GM18873 (cell line): ENCODE results near the gene SERTAD2.

ENCODE experiments used
- ATAC-seq: cut with Tn5 transposase; IDR thresholded peaks from one replicate; pipeline ENCODE4 v1.9.1; 2021; ENCODE audit warnings: mild to moderate bottlenecking, moderate library complexity, moderate number of reproducible peaks; ENCODE audit not compliant: unreplicated experiment, low FRiP score

SERTAD2 gene

DNA sequence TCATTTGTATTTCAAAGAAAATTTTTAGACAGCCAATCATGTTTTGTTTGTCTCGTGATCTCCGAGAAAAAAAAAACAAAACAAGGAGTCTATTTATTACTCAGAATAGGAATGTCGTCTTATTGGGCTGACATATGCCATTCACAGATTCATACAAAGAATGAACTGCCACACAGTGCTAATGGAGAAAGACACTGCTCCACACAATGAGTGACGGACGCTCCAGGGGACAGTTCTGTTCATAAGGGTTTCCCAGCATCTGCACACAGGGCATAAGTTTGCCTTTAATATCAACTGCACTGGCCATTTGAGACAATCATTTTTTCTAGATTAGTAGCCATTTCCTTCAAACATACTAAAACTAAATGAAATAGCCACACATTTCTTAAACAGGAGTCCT is 3.4 kb downstream of the SERTAD2 start:
- ATAC-seq = no peak

DNA sequence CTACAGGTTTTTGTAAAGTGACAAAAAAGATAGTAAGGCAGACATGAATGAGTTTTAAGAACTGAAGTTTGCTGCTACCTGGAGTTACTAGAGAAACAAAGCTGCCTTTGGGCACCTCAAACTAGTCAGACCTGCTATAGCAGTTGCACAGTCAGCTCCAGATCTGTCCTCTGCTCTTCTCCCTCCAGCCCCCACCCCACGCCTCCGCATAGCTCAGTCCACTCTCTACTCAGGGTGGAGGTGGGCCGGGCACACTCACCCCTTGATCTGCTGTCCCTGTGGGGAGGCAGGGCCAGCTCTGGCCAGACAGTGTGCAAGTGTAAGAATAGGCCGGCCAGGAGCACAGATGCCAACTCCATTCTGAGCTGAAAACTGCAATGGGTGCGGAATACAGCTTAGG is 4.1 kb downstream of the SERTAD2 start:
- no peak for ATAC-seq

DNA sequence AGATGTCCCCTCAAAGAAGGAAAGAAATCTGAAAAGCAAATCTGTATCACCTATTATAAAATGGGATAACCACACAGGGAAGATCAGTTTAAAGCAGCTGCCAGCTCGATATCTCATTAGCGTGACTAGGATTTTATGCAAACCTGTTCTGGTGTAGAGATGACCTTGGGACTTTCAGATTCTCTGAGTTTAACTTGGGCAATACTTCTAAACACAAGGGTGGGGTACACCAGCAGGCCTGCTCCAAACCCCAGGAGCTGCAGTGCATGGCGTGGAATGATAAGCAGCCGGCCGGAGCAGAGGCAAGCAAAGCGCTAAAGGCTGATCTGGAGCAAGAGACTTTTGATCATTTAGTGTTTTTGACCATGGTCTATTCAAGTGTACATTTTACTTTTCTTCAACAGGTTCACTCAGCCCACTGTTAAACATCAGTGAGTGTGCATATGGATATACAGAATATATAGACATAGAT is 4.7 kb downstream of the SERTAD2 start:
- no peak for ATAC-seq

DNA sequence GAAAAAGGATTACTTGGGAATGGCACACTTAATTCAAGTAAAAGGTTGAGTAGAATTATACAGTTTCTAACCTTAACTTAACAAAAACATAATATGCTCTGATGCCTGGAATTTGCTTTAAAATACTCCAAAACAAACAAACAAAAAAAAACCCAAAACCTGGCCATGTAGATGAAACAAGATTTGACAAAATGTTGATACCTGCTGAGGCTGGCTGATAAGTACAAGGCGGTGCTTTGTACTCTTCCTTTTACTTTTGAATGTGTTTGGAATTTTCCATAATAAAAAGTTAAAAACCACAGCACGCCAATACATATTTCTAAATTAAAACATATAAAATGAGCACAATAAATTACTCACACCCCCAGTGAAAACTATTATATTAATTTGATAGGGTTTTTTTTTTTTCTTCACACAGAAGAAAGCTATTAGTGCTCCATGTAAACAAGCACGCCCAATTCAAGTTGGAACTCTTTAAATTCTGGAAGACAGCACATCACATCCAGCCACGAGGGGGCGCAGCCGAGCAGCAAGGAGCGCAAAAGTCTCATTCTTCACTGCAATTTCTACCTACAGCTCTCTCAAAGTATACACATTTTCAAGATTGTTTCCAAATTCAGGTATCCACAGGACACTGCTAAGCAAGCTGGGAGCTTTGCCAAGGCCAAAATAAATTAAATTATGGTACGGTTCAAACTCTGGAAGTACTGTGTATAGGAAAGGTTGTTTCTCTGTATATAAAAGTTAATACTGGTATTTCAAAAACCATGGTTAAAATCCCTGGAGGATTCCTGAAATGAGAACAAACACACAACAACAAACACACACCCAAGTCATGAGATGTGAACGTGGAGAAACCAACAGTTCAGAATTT is 7.5 kb downstream of the SERTAD2 start:
- ATAC-seq = no peak

DNA sequence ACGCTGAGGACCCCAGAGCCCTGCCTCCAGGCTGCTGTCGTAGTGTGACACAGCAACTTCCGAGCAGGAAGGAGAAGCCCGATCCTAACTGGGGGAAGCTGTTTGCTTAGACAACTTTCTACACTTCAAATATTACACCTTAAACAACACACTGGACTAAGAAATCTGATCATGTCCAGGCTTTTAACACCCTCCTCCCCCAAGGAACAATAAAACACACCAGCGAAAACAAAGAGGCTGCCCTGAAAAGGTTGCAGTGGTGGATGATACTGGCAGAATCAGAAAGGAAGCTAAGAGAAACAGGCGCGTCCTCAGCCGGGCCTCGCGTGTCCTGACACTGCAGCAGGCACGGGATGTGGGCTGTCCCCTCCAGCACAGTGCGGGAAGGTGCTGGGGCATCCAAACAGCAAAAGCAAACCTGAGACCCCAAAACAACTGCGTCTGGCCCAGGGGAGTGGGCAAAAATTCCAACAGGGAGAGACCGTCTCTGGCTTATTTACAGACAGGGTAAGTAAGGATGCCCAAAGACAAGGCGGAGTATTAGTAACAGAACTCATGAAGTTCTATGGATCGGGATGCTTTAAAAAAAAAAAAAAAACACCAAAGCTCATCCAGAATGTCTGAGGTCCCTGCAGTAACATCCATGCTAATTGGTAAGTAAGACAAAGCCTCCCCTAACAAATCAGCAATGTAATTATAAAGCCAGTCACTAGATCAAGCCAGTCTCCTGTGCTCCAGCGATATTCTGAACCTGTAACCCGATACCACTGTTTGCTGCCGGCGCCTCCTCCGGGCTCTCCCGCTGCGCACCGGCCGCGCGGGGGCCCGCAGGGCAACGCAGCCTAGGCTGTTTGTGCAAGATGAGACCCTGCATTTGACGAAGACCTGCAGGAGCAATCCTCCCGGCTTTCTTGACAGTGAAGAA is 9.0 kb downstream of the SERTAD2 start:
- peak; percentile 38 for ATAC-seq

DNA sequence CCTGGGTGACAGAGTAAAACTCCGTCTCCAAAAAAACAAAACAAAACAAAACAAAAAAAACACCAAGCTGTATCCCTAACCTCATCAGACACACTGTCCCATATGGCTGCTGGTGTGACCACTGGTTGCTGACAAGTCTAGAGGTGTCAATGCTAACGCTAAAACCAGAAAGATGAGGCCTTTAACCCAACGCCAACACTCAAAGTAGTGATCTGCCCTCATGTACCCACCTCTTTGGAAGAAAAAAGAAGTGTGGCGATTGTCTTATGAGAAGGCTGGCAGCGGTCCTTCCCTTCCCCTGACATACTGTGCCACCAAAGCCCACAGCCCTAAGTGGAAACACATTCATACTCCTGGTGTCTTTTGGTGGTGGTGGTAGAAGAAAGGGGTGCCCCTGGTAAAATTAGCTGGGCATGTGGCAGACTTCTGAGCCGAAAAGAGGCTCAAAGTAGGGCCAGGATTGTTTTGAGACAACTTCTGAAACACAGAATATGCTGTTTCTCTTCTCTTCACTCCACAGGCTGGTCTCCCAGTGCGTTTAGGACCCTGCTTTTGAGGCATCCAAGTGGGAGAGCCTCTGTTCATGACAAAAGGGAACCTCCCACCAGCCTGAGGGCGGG is 9.8 kb downstream of the SERTAD2 start:
- ATAC-seq = no peak

DNA sequence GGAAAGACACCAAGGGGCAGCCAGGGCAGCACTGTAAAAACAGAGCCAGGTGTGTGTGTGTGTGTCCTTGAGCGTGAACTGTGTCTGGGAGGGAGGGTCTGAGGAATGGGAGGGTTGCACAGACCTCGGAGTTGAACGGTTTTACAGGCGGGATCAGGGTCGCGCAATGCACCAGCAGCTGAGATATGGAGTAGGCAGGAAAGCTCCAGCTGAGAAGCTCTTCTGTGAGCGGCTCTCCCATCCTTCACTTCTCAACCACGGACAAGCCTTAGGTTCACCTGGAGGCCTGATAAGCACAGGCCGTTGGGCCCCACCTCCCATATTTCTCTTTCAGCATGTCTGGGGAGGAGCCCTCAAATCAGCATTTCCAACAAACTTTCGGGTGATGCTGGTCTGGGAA is 12.1 kb downstream of the SERTAD2 start:
- ATAC-seq = no peak

DNA sequence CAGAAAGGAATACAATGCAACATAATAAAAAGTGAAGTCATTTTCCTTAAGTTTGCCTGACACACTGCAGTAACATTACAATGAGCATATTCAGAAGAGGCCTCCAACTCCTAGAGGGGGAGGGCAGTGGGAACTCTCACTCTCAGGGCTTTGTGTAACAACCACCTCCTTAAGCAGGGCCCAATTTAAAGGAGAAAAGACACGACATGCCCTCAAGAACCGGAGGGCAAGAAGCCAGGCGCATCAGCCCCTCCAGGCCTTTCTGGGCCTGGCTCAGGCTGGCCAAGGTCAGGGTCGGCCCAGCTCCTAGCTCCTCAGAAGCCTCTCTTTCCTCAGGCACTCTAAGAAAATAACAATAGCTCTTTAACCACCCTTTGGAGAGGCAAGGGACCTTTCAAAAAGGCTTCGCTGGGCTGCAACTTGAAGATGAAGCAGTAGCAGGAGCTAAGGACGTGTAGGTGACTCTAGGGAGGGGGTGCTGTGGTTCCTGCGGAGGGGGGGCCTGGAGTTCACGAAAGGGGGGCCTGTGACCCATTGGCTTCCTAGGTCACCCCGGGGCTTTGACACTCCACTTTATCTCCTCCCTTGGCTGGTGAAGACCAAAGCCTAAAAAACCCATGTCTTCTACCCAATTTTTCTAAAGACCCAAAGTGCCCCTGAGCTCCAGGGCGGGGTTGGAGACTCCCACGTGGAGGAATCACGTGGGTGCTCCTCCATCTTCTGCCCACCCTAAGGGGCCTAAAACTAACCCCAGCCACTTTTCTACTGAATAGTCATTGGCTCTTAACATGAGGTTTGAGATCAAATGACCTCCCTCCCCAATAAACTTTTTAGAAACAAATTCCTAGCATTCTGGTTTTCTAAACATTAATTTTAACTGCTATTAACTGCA is 13.3 kb downstream of the SERTAD2 start:
- no peak for ATAC-seq

DNA sequence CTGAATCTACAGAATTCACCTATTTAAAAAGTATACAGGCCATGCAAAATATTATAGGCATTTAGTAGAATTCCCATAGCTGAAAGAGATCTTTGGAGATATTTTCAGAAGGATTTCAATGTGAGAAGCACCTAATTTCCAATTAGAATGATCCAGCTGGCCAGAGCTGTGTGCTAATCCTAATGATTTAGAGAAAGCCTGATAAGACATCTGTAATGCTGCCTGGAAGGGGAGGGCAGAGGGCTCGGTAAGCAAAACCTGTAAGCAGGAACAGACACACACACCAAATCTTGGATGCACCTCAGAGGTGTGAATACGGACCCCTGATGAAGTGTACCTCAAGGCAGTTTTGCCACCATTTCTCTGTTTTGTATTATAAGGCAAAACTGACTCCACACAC is 14.0 kb downstream of the SERTAD2 start:
- no peak for ATAC-seq

DNA sequence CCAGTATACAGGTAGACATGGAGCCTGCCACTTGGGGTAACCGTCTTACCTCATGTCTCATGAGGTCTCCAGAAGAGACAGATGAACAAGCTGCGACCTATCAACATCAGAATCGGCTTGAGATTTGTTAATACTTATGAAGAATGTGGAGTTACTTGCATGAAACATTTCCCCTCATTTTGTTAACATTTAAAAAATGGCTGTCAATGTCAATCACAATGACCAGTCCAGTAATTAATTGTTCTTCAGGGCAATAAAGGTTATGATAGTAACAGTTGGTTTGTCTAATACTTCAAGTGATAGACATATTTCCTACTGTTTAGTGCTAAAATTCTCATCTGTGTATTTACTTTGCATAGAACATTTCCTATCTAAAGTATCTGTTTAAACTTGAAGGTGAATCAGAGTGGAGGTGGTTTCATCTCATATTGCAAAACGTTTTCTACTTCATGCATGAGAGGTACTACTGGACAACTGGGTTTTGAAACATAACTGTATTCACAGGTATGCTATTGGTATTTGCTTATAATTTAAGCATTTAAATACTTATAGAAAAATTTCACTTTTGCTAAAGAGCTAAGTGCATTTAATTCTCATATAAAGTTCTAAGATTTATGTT is 15.1 kb downstream of the SERTAD2 start:
- no peak for ATAC-seq

DNA sequence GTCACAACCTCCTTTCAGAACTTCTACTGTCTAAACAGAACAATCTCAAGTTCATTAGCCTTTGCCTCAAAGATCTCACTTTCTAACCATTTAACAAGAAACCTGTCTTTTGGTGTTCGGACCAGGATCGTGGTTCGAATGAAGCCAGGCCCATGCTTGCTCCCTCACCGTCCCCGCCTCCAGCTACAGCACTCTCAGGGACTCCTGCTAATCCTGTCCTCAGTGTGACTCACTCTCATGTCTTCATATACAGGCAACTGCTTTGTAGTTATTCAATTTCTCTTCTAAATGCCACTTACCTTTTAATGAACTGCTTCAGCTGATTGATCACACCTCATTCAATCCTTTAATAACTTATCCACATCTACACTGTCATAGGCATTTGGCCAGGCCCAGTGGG is 15.8 kb downstream of the SERTAD2 start:
- ATAC-seq = no peak

DNA sequence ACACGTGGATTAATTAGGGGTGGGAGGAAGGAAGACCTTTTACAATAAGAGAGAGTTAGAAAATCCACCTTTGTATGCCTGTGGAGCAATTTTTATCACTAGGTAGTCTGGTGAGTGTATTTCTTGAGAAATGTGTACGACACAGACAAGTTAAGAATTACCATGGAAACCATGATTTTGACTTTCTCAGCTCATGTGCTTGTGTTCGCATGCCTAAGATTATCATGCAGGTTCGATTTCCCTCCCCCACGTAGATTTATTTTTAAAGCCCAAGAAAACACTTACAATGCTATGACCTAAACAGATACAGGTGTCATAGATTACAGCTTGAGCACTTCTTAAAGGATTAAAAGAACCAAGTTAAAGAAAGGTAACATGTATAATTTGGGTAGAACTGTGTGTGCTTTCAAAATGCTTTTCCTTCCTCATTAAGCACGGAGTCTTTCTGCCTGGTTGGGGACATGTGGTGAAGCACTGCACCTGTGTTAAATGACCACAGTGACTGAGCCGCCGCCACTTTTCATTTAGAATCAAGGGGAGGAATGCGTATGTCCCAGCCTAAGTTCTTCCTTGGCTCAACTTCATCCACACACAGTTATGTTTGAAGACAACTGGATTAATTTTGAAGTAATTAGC is 16.6 kb downstream of the SERTAD2 start:
- ATAC-seq = peak; percentile 41

DNA sequence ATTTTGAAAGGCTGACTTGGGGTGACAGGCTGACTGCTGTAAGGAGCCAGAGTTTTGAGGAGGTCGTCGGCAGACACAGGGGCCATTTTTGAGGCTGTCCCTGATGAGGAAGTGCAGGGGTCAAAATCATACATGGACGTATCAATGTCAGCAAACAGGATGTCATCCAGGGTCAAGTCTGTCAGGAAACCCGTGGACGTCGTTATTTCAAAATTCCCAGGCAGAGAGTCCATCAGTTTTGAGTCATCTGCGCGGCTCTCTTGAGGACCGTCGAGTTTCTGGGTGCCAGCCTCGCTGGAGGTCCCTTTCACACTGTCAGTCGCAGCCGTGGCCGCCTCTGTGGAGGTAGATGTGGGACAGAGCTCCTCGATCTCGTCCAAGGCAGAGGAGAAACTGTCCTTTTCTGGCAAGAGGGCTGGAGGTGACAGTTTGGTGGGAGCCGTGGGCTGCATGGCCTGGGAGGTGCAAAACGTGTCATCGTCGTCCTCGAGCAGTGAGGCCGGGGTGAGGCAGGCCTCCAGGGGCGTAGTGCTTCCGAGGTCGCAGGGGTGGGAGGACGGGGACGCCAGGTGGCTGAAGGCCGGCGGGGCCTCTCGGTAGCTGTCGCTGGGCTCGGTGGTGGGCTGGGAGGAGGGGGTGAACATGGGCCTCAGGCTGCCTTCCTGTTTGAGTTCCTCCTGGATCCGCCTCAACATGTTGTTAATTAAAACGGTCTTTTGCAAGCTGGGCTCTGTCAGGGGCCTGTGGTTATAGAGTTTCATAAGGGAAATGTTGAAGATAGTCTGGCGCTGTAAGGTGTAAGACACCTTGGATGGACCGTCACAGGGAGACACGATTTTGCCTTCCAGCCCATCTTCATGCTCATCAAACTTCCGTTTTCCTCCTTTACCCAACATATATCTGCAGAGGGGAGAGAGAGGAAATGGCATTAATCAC is 17.5 kb downstream of the SERTAD2 start:
- peak; percentile 45 for ATAC-seq

DNA sequence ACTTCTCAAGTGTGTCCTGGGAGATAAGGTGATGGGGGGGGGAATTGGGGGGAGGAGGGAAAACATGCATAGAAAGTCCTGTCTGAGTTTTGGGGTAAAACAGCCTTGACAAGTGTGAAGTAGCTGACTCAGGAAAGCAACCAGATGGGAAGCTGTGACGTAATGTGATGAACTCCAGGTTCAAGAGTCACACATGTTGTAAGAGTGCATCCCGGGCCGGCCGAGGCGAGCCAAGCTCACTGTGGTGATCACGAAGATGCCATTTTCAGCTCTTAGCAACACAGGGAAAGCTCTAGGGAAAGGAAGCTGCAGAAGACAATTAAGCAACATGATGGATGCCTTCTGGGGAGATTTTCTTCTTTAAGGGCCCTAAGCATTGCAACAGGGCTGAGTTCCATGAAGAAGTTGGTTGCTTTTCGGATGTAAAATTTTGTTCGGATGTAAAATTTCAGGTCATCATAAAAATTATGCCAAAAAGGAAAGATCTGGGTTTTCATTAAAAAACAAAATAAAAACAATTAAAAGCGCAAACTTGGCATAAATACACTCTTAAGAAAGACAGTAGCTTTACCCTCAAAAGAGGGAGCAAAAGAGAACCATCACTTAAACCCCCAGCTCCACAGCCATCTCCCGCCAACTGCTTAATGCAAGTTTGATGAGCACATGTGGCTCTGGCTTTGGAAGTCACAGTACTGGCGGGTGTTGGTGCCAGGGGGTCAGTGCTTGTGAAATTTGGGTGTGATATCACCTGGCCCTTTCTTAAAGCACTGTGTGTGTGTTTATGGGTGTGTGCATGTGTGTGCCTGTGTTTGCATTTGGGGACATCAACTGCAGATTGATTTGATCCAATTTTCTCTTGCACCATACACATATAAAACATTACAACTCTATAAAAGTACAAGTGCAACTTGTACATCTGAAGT is 19.1 kb downstream of the SERTAD2 start:
- no peak for ATAC-seq

DNA sequence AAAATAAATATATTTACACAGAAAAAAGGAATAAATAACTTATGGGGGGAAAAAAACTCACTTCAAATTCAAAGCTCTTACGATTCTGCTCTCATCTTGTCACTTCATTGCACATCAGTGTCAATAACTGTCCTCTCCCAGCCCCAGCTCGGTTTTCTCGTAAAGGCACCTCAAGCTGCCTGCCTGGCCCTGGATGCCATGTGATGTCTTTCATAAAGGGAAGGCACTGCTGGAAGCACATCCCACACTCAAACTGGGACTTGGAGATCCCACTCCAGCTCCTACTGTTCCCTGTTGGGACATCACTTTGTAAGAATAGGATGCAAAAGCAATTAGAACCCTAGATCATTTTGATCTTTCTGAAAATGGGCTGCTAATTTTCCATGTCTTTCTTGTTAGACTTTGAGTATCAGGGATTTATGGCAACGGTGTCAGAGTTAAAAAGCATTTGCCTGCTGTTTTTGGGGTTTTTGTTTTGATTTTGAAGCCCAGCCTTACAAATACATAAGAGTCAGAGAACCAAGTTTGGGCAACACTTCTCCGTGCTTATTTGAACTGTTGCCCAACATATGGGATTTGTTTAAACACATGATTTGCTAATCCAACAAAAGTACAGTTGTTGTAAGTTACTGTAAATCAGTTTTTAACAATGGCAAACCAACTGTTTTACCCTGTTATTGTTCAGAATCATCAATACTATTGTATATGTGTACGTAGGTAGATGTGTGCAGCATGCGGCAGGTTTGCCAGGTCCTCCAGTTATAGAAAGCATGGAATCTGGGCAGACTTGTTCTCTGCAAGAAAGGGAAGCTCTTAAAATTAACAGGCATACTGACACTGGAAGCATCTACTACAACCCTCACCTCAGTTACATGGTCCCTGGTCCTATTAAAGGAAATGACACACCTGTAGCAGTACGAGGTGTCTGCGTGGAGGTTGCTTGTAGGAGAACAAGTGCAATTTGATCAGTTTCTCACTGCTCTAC is 20.6 kb downstream of the SERTAD2 start:
- ATAC-seq = no peak

DNA sequence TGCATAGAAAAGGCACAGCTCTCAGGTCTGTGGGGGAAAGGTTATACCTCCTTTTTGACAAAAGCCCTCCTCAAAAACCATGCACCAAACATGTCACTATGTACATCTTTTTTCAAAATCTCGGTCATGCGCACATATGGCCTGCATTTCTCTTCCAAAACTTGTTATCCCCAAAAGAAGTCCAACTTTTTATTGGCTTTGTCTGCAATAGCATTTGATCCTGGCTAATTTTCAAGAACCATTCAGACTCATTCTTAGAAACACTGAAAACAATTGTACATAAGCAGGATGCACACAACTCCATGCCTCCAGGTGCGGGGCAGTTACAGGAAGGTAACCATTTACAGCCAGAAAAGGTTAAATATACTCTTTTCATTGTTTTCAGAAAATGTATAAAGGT is 21.9 kb downstream of the SERTAD2 start:
- ATAC-seq = no peak
